Stimulated activated memory B cell treated with anti-CD40 and anti-IgM and Interleukin-4, amounts not matched to agents 10 μg/mL and 1 μg/mL and 100 μg/mL, for 72 hours (primary cell): ENCODE data around the gene MFRP.
A peak's percentile ranks its signal among the peaks of the same experiment; 100 is the strongest.

Source experiments
- ATAC-seq: fragments of 150-1000 bp; cut with Tn5 transposase; 2 replicates; pipeline ENCODE4 v1.10.0; 2021
- H3K27ac Mint-ChIP-seq: one replicate; pipeline ENCODE4 v1.8.0; 2022; ENCODE audit warnings: mild to moderate bottlenecking, mixed read lengths
- H3K27me3 Mint-ChIP-seq: one replicate; pipeline ENCODE4 v1.8.0; 2022; ENCODE audit warnings: mixed read lengths
- H3K36me3 Mint-ChIP-seq: one replicate; pipeline ENCODE4 v1.8.0; 2022; ENCODE audit warnings: mixed read lengths
- H3K4me1 Mint-ChIP-seq: one replicate; pipeline ENCODE4 v1.8.0; 2022; ENCODE audit warnings: mixed read lengths
- H3K4me3 Mint-ChIP-seq: one replicate; pipeline ENCODE4 v1.8.0; 2022; ENCODE audit warnings: mild to moderate bottlenecking, moderate library complexity, mixed read lengths
- H3K9me3 Mint-ChIP-seq: one replicate; pipeline ENCODE4 v1.8.0; 2022; ENCODE audit warnings: mixed read lengths

MFRP gene

GRCh38 chr11:119351232-119351631 is 4.7 kb upstream of the MFRP start:
- Mint-ChIP-seq H3K4me1 (peaks cover 4% of the 10 kb centered on the region), H3K9me3 (no peaks in the 10 kb centered on the region), H3K4me3 (no peak overlapping the region), H3K36me3 (no peaks in the 10 kb centered on the region), H3K27me3 (peaks cover 70% of the 10 kb centered on the region), H3K27ac (no peak overlapping the region)
- no peak for ATAC-seq

- no peak overlapping the region for H3K27ac Mint-ChIP-seq
- peaks cover 70% of the 10 kb centered on the region for H3K27me3 Mint-ChIP-seq
- no peaks in the 10 kb centered on the region for H3K4me1 Mint-ChIP-seq
- no peaks in the 10 kb centered on the region for H3K36me3 Mint-ChIP-seq
- H3K4me3 Mint-ChIP-seq: no peak overlapping the region
- no peaks in the 10 kb centered on the region for H3K9me3 Mint-ChIP-seq
- no peak for ATAC-seq
Measured at GRCh38 chr11:119350302-119350701, 3.8 kb upstream of the MFRP start.

GRCh38 chr11:119347940-119348605 is 1.6 kb upstream of the MFRP start:
- Mint-ChIP-seq H3K4me1 (no peaks in the 10 kb centered on the region), H3K9me3 (no peaks in the 10 kb centered on the region), H3K27me3 (peaks cover 83% of the 10 kb centered on the region), H3K36me3 (no peaks in the 10 kb centered on the region), H3K4me3 (no peak overlapping the region), H3K27ac (no peak overlapping the region)
- ATAC-seq: no peak

GRCh38 chr11:119347242-119347641 is 737 bp upstream of the MFRP start:
- no peak overlapping the region for H3K27ac Mint-ChIP-seq
- H3K4me1 Mint-ChIP-seq: no peaks in the 10 kb centered on the region
- H3K27me3 Mint-ChIP-seq: peaks cover 83% of the 10 kb centered on the region
- ATAC-seq: no peak
- H3K9me3 Mint-ChIP-seq: no peaks in the 10 kb centered on the region
- no peaks in the 10 kb centered on the region for H3K36me3 Mint-ChIP-seq
- H3K4me3 Mint-ChIP-seq: no peak overlapping the region

GRCh38 chr11:119345685-119346084 is 820 bp downstream of the MFRP start:
- Mint-ChIP-seq H3K27me3 (peaks cover 83% of the 10 kb centered on the region), H3K4me1 (peaks cover 9% of the 10 kb centered on the region), H3K36me3 (no peaks in the 10 kb centered on the region), H3K27ac (no peak overlapping the region), H3K9me3 (no peaks in the 10 kb centered on the region), H3K4me3 (no peak overlapping the region)
- ATAC-seq: no peak

GRCh38 chr11:119344291-119345010 is 2.1 kb downstream of the MFRP start:
- peaks cover 12% of the 10 kb centered on the region for H3K4me1 Mint-ChIP-seq
- H3K27ac Mint-ChIP-seq: no peak overlapping the region
- no peak for ATAC-seq
- no peaks in the 10 kb centered on the region for H3K9me3 Mint-ChIP-seq
- H3K4me3 Mint-ChIP-seq: no peak overlapping the region
- H3K27me3 Mint-ChIP-seq: peaks cover 80% of the 10 kb centered on the region
- H3K36me3 Mint-ChIP-seq: no peaks in the 10 kb centered on the region

- Mint-ChIP-seq H3K9me3 (no peaks in the 10 kb centered on the region), H3K27ac (no peak overlapping the region), H3K4me3 (no peak overlapping the region), H3K36me3 (no peaks in the 10 kb centered on the region), H3K27me3 (peaks cover 87% of the 10 kb centered on the region), H3K4me1 (peaks cover 19% of the 10 kb centered on the region)
- no peak for ATAC-seq
Measured at GRCh38 chr11:119343726-119344125, 2.8 kb downstream of the MFRP start.

GRCh38 chr11:119342362-119343130 is 4.0 kb downstream of the MFRP start:
- H3K27me3 Mint-ChIP-seq: peaks cover 85% of the 10 kb centered on the region
- H3K27ac Mint-ChIP-seq: no peak overlapping the region
- ATAC-seq: no peak

GRCh38 chr11:119342023-119342300 is 4.5 kb downstream of the MFRP start:
- Mint-ChIP-seq H3K4me3 (no peak overlapping the region), H3K4me1 (peaks cover 25% of the 10 kb centered on the region), H3K36me3 (peaks cover 3% of the 10 kb centered on the region), H3K9me3 (no peaks in the 10 kb centered on the region), H3K27me3 (peaks cover 79% of the 10 kb centered on the region), H3K27ac (no peak overlapping the region)
- ATAC-seq: no peak

More at GRCh38 chr11:119342362-119343130, 4.0 kb downstream of the MFRP start:
- Mint-ChIP-seq H3K4me1 (peaks cover 24% of the 10 kb centered on the region), H3K36me3 (no peaks in the 10 kb centered on the region), H3K9me3 (no peaks in the 10 kb centered on the region), H3K4me3 (no peak overlapping the region)

- H3K36me3 Mint-ChIP-seq: peaks cover 9% of the 10 kb centered on the region
- peaks cover 30% of the 10 kb centered on the region for H3K4me1 Mint-ChIP-seq
- H3K4me3 Mint-ChIP-seq: no peak overlapping the region
- H3K27ac Mint-ChIP-seq: no peak overlapping the region
- H3K9me3 Mint-ChIP-seq: no peaks in the 10 kb centered on the region
- ATAC-seq: no peak
- peaks cover 74% of the 10 kb centered on the region for H3K27me3 Mint-ChIP-seq
Measured at GRCh38 chr11:119341222-119342022, 5.1 kb downstream of the MFRP start.

GRCh38 chr11:119340335-119341221 is 5.9 kb downstream of the MFRP start, which contains the start of gene C1QTNF5:
C1QTNF5 (minus strand) TSS chr11:119340883; CDS start chr11:119340397, 486 bp downstream.
- Mint-ChIP-seq H3K9me3 (no peaks in the 10 kb centered on the region), H3K27me3 (peaks cover 65% of the 10 kb centered on the region), H3K4me3 (no peak within 1 kb of the TSS), H3K27ac (no peak within 1 kb of the TSS), H3K4me1 (peaks cover 38% of the 10 kb centered on the region), H3K36me3 (peaks cover 14% of the 10 kb centered on the region)
- no peak for ATAC-seq

- ATAC-seq: peak; percentile 13
- H3K27me3 Mint-ChIP-seq: peaks cover 57% of the 10 kb centered on the region
- H3K4me1 Mint-ChIP-seq: peaks cover 47% of the 10 kb centered on the region
- H3K36me3 Mint-ChIP-seq: peaks cover 14% of the 10 kb centered on the region
- H3K4me3 Mint-ChIP-seq: peak overlapping the region; percentile 37
- no peaks in the 10 kb centered on the region for H3K9me3 Mint-ChIP-seq
- H3K27ac Mint-ChIP-seq: no peak overlapping the region
Measured at GRCh38 chr11:119339589-119340334, 6.7 kb downstream of the MFRP start.

- Mint-ChIP-seq H3K9me3 (no peaks in the 10 kb centered on the region), H3K27ac (no peak overlapping the region), H3K4me3 (peak overlapping the region; percentile 37), H3K27me3 (peaks cover 50% of the 10 kb centered on the region), H3K4me1 (peaks cover 48% of the 10 kb centered on the region), H3K36me3 (peaks cover 14% of the 10 kb centered on the region)
- ATAC-seq: no peak
Measured at GRCh38 chr11:119338965-119339588, 7.4 kb downstream of the MFRP start.
